CD4-positive, alpha-beta T cell treated with Interferon alpha-2 for 1 hour (primary cell): ENCODE data around the gene ZNF544.

Source experiments
- DNase-seq, 2 donors: peaks; one replicate each; pipeline ENCODE4 v3.0.0-alpha.2; 2020 to 2022

The ZNF544 gene

DNA sequence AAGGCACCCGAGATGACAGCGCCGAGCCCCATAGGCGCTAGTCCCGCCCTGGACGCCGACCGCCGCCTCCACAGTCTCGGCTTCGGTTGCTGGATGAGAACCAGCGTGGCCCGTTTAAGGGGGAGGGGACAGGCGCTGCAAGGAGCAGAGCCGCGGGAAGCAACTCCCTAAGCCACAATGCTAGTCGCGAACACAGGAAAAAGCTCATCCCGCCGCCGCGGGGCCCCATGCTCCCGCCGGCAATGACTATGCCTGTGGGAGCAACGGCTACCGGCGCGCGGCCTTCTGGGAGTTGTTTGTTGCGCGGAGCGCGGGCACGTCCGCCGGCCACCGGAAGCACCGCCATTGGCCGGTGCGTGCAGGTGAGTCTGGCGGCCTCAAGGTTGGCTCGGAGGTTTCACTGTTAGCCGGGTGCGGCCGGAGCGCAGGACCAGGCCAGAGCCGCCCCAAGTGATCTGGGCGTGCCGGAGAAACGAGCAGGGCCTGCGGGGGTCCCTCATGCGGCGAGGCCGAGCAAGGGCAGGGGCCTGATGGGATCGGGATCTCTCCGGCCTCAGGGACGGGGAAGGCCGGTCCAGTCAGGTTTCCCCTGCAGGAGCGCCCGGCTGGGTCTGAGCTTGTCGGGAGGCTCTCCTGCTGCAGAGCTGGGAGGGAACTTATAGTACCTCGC is at the start of gene ZNF544:
Gene ZNF544 (plus strand): TSS at position 330 of the 670 bp plus-strand sequence. CDS start 15,110 bp downstream, outside the sequence.
- DNase-seq, result peak; percentile 33 to 52

DNA sequence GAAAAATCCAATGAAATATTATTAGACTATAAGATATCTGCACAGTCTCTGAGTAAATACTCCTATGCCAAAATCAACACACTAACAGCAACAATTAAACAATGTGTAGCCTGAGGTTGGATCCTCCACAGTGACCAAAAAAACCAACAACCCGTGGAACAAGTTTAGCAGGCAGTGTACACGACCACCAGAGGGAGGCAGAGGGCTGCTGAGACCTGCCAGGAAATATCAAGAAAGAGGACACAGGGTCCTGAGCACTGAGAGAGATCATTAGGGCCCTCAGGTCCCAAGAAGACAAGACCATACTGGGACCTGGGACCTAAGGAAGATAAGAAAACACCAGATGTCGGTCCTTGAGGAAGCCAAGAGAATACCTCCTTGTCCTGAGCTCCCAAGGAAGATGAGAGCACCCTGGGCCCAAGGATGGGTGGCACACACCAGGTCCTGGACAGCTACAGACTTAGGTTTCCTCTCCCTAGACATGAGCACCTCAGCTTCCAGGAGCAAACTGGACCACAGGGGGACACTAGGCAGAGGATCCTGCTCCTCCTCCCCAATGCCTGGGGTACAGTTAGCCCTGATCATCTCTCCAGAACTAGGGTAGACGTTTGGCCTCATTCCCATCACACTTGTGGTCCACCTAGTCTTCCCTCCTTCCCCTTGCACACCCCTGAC is 46.7 kb upstream of the ZNF544 start:
- peak; percentile 54 to 69 for DNase-seq

DNA sequence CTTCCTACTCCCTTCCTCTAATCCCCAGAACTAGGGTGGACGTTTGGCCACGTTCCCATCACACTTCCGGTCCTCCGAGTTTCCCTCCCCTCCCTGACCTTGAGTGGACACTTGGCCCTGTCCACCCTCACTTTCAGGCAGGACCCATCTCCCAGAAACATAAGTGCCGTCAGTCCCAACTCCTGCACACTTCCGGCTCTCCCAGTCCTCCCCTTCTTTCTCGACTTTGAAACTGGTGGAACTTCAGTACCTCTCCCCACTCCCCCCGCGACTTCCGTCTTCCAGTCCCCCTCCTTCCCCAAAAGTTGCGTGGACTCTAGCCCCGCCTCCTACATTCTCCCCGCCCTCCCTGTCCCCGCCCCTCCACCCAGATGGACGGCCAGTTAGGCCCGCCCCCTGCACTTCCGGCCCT is 46.1 kb upstream of the ZNF544 start:
- peak in 1 of 2 donors; percentile 92 for DNase-seq

DNA sequence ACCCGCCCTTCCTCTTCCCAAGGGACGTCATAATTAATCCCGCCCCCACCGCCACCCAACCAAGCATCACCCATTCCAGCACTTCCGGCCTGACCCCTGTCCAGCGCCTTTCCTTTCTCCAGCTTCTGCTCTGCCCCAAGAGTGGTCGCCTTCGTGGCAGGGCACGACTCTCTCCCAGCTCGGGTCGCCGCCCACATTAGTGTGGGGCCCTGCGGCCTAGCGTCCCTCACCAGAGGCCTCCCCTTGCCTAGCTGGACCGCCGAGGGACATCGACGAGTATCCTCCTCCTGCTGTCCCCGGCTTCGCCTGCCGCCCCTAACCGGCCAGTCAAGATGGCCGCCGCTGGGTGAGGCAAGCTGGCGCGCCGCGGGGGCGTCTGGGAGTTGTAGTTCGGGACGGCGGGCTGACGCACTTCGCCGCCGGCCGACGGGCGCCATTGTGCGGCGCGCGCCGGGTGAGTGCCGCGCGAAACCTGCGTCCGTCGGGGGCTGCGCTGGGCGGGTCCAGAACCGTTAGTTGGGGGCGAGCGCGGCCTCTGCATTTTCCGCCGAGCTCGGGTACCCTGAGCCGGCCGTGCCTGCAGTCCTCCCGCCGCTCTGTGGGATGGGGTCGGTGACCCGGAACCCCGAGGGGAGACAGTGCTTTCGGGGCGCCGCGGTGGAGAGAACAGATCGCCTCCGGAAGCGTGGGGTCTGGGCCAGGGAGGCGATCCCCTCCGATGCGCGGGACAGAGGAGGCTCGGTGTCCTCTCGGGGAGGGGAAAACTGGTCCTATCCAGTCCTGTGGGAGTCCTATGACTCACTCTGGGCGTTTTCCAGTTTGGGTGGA is 45.5 kb upstream of the ZNF544 start, which contains the start of gene ZNF274:
Gene ZNF274 (plus strand): TSS at position 73 of the 828 bp plus-strand sequence. CDS start 905 bp downstream, outside the sequence.
- peak; percentile 93 to 95 for DNase-seq

DNA sequence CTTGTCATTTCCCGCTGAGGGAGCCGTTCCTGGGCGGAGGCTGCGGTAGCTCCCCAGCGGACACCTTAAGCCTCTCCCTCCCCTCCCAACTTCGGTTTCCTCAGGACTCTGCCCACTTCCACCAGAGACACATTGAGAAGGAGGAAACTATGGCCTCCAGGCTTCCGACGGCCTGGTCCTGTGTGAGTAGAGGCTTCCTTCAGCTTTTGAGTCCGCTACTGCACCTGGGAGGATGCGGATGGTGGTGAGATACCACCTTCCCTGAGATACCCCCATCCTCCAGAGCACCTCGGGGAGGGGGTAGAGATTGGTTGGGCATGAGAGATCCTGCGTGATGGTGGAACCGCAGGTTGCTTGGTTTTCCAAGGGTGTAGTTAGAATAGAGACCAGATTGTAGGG is 44.9 kb upstream of the ZNF544 start:
- DNase-seq, result no peak

DNA sequence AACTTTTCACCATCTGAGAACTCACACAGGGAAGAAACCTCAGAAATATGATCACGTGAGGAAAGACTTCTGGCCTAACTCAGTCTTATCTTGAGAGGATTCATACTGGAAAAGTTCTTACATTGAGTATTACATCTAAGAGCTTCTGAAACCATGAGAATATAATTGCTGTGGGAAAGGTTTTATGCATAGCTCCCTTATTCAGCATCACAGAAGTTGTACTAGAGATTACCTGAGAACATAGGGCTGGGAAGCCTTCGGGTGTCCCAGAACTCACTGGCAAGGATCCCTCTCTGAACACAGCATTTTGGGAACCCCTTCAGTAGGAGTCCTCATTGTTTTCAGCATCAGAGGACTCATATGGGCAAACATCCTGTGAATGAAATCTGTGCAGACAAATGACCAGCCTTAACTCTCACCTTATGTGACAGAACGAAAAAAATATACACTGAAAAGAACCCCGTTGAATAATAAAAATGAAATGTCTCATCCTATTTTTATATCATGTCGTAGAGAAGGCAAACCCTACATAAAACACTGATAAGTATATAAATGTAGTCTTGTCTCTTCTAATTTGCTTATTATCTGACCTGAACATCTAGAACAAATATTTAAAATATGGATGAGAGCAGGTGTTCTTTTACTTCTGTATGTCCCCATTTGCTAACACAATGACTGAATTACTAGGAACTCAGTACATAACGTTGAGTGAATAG is 31.7 kb upstream of the ZNF544 start:
- DNase-seq, result peak in 1 of 2 donors; percentile 24

DNA sequence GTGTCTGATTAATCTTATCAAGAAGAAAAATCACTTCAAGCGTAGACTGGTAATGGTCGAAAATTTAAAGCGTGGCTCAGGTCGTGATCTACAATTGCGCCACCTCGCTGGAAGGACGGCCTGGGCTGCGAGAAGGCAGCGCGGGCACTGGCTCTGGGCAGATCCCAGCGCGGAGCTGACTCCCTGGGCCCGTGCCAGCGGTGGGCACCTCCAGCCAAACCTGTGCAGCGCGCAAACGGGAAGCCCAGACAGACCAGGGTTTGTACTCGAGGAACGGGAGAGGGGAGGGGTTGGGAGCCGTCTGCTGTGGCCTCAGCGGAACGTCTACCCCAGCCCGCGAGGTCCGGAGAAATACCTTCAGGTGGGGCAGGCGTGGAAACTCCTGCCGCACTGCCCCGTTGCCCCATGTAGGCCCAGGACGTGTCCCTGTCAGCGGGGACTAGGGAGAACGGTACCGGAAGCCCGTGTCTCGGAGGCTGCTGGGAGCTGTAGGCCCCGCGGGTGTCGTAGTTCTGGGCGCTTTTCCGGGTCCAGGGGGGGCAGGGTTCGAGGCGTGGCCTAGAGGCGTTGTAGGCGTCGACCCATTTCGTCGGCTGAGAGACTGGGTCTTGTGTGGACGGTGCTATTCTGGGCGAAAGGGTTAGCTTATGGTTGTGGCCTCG is 24.8 kb upstream of the ZNF544 start:
- DNase-seq, result no peak

DNA sequence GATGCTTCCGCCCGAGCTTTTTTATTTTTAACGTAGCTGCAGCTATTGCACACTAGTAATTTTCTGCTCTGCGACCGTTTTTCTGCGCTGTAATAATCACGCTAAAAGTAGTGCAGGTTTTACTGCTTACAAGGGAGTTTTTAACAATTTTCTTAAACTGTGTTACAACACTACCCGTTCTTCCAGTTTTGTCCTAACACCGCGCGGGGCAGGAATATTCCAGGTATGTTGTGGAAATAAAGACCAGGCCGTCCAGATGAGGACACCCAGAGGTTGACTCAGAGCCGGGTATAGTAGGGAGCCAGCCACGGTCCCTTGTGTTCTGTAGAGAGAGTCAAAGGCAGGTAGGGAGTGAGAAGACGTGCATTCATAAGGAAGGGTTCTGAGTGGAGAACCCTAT is 24.1 kb upstream of the ZNF544 start:
- DNase-seq, result no peak

DNA sequence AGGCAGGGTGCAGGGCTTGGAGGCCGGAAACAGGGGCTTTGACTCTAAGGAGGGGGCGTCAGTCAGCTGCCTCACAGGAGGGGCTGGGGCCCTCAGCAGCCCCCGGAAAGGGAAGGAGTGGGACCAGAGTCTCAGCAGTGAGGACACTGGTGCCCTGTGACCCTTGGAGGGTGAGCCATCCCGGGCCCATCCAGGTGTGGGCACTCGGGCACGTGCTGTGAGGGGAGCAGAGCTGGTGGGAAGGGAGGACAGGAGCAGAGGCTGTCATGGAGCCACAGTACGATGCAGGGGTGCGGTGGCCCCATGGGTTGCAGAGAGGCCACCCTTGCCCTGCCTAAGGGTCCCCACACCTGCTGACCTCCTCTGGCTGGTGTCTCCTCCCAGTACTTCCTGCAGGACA is 19.1 kb upstream of the ZNF544 start:
- no peak for DNase-seq

DNA sequence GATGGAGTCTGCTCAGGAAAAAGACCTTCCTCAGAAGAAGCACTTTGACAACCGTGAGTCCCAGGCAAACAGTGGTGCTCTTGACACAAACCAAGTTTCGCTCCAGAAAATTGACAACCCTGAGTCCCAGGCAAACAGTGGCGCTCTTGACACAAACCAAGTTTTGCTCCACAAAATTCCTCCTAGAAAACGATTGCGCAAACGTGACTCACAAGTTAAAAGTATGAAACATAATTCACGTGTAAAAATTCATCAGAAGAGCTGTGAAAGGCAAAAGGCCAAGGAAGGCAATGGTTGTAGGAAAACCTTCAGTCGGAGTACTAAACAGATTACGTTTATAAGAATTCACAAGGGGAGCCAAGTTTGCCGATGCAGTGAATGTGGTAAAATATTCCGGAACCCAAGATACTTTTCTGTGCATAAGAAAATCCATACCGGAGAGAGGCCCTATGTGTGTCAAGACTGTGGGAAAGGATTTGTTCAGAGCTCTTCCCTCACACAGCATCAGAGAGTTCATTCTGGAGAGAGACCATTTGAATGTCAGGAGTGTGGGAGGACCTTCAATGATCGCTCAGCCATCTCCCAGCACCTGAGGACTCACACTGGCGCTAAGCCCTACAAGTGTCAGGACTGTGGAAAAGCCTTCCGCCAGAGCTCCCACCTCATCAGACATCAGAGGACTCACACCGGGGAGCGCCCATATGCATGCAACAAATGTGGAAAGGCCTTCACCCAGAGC is 16.2 kb upstream of the ZNF544 start:
- no peak for DNase-seq

DNA sequence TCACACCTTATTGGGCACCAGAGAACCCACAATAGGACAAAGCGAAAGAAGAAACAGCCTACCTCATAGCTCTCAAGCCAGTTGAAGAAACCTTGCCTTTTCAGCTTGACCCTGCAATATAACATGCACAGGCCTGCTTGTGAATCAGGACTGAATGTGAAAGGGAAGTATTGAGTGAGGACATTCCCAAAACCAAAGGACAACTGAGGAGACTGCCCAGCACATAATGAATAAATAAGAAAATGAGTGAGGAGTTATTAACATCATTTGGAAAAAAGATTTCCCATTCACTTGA is 15.7 kb upstream of the ZNF544 start:
- DNase-seq, result no peak

DNA sequence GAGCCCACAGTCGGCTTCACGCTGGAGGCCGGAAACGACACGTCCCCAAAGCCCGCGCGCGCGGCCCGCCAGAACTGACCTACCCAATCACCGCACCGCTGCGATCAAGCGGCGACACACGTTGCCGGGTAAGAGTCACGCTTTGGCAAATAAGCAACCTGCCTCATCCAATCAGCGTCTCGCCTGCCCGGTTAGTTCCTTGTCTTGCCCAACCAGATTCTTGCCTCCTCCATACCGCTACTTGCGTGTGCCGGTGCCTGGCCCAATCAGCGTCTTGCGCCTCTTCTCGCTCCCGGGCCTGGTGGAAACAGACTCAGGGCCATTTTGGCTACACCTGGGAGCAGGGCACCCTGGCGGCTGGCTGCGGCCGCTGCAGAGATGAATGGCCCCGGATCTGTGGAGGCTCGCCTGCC is 11.6 kb upstream of the ZNF544 start:
- no peak for DNase-seq

DNA sequence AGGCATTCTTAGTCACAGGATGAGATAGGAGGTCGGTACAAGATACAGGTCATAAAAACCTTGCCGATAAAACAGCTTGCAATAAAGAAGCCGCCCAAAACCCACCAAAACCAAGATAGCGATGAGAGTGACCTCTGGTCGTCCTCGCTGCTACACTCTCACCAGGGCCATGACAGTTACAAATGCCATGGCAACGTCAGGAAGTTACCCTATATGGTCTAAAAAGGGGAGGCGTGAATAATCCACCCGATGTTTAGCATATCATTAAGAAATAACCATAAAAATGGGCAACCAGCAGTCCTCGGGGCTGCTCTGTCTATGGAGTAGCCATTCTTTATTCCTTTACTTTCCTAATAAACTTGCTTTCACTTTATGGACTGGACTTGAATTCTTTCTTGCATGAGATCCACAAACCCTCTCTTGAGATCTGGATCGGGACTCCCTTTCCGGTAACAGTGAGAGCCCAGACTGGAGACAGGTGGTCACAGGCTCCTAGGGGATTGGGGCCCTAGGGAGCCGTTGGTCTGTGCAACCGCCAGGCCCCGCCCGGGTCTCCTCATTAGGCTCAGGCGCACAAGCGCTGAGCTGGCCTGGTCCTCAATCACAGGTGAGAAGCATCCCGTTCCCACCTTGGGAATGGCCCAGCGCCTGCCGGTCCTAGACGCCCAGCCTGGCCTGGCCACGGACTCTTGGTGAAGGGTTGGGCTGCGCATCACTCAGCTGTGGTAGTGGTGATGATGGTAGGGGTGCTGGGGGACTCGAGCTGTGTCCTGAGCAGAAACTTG is 10.9 kb upstream of the ZNF544 start:
- no peak for DNase-seq

DNA sequence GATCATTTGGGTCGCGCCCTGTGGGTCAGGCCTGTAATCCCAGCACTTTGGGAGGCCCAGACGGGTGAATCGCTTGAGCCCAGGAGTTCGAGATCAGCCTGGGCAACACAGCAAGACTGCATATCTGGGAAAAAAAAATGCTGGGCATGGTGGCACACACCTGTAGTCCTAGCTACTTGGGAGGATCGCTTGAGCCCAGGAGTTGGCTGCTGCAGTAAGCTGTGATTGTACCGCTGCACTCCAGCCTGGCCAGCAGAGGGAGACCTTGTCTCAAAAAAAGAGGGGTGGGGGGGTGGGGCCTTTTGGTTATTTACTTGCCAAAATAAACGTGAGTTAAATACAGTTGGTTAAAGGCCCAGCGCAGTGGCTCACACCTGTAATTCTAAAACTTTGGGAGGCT is 9.8 kb upstream of the ZNF544 start:
- peak; percentile 9 to 59 for DNase-seq

DNA sequence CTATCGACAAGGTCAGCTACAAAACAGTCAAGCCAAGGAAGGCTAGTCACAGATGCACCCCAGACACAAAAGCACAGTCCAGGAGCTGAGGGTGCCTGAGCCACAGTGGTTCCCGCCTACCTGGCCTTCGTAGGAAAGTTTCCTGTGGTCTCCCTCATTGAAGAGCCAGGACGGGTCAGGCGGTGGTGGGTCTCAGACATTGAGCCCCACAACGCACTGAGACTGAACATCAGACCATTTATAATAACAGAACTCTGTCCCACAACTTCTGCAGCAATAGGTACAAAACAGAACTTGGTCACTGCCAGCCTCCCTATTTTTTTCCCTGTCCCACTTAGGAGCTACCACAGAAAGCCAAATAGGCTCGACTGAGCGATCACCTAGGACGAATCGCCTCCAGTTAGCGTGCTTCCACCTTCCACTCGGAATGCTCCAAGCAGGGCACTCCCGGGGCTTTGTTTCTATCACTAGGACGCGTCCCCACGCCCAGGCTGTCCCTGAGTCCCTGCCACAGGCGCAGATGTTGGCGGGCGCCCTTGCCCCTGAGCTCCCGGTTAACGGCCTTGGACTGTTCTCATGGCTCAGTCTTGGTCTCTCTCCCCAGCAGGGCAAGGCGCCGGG is 640 bp upstream of the ZNF544 start:
- DNase-seq, result no peak

DNA sequence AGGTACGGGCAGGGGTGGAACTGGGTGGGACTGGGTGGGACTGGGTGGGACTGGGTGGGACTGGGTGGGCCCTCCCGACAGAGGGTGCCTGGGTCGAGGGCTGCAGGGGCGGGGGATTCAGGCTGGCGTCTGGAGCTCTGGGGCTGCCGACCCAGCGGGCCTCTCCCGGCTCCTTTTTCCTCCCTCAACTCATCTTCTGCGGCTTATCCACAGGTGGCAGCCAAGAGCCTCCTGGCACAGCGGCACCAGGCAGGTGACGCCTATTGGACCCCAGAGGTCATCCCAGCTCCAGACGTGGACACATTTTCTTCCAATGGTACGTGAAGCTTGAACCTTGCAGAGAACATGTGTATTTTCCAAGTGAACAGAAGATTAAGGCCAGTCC is 533 bp downstream of the ZNF544 start:
- peak in 1 of 2 donors; percentile 25 for DNase-seq

DNA sequence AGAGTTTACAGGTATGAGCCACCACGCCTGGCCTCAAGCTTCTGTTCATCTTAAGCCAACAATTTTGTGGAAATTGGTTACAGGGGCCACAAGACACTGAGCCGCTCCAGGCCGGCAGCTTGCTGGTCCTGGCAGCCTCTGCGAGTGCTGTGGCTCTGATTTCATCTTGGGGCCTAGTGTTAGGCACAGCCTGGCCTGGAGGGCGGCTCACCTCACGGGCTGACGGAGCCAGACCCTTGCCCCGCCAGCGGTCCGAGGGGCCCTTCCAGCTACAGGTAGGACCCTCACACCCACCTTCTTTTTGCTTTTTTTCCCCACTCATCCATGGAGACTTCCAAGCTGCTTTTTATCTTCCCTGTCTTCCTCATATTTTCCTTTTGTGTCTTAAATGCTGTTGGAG is 8.6 kb downstream of the ZNF544 start:
- no peak for DNase-seq

DNA sequence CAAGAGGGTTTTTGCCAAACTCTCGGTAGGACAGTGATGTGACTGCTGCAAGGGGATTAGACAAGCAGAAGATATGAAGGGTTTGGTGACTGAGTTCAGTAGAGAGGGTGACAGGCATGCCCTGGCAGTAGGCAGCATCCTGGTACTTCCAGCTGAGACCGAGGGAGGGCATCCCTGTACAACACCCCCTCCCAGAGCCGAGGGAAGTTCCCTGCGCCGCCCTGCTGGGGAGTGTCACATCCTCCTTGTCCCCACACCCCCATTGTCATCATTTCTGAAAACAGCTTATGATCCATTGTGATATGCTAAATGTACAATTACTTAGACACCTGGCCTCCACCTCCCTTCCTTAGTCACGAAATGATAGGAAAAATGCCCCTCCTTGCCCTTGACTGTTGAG is 14.6 kb downstream of the ZNF544 start:
- no peak for DNase-seq

DNA sequence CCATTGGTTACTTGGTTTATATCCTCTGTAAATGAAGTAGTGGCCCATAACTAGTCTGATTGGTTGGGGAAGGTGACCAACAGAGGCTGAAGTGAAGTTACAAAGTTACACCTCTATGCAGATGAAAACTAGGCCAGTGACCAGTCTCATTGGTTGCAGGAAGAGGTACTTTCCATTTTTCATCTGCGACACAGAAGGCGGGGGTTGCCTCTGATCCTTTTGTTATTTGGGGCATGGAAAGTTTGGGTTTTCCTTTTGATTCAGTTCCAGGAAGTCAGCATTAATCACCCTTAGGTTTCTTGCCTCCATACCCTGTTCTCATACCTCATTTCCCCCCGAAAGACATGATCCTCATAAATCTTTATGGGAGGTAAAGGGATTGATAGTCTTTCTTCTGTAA is 20.2 kb downstream of the ZNF544 start:
- no peak for DNase-seq

DNA sequence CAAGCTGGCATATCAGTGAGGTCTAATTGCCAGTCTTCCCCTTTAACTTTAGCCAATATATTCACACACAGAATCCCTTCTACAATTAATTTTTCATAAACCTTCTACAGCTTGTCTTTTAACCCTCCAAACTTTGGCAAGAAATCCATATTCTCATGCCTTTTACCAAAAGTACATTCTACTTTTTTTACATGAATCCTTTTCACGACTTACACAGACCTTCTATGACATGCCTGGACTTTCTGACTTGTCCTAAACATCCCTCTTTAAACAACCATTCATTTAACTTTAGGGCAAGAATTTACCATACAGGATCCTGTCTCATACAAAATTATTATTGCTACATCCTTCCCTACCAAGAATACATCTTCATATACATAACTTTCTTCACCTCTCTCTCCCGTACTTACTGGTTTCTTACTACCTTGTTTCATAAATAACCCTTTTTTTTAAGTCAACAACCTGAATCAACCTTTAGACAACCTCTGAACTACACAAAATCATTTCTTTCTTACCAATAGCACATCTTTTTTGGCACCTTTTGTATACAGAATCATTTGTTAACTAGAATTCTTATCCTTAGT is 23.5 kb downstream of the ZNF544 start:
- no peak for DNase-seq
